H9 (cell line): ENCODE results near the gene UQCC2. TPM values are rescaled to one million over a fixed set of nuclear protein-coding genes. Genes with fewer than 3 reads are reported as not detected.

Source experiments
- DNase-seq: peaks from one replicate; pipeline ENCODE4 v3.0.0-alpha.2; 2017
- H2AFZ ChIP-seq: one replicate; pipeline ENCODE4 v1.6.1; 2013; ENCODE audit warnings: mild to moderate bottlenecking, low read length, control low read depth, moderate library complexity
- H2AK5ac ChIP-seq: 2 replicates; pipeline ENCODE4 v1.6.1; 2013; ENCODE audit warnings: low read length, control low read depth, mixed read lengths; ENCODE audit not compliant: insufficient read length
- H2BK120ac ChIP-seq: one replicate; pipeline ENCODE4 v1.6.1; 2013; ENCODE audit warnings: low read depth, mild to moderate bottlenecking, low read length, control low read depth, inconsistent platforms; ENCODE audit not compliant: poor library complexity, severe bottlenecking
- H2BK12ac ChIP-seq: 2 replicates; pipeline ENCODE4 v1.6.1; 2013; ENCODE audit warnings: low read length, control low read depth, mixed read lengths, low read depth; ENCODE audit not compliant: insufficient read length
- H2BK15ac ChIP-seq: 2 replicates; pipeline ENCODE4 v1.6.1; 2013; ENCODE audit warnings: low read depth, low read length, control low read depth
- H2BK20ac ChIP-seq: one replicate; pipeline ENCODE4 v1.6.1; 2013; ENCODE audit warnings: low read depth, mild to moderate bottlenecking, low read length, control low read depth, inconsistent platforms; ENCODE audit not compliant: poor library complexity, severe bottlenecking
- H2BK5ac ChIP-seq: 2 replicates; pipeline ENCODE4 v1.6.1; 2013; ENCODE audit warnings: low read length, control low read depth, mixed read lengths; ENCODE audit not compliant: insufficient read length
- H3K14ac ChIP-seq: 2 replicates; pipeline ENCODE4 v1.6.1; 2013; ENCODE audit warnings: low read length, control low read depth; ENCODE audit not compliant: insufficient read depth
- H3K18ac ChIP-seq: 2 replicates; pipeline ENCODE4 v1.6.1; 2013; ENCODE audit warnings: low read depth, mild to moderate bottlenecking, mixed read lengths, low read length, control low read depth; ENCODE audit not compliant: insufficient read length
- H3K23ac ChIP-seq: 2 replicates; pipeline ENCODE4 v1.6.1; 2013; ENCODE audit warnings: low read length, control low read depth, mixed read lengths, low read depth; ENCODE audit not compliant: insufficient read length
- H3K23me2 ChIP-seq: 2 replicates; pipeline ENCODE4 v1.6.1; 2013; ENCODE audit warnings: low read depth, mild to moderate bottlenecking, mixed read lengths, low read length, control low read depth; ENCODE audit not compliant: insufficient read length, poor library complexity, severe bottlenecking
- H3K27ac ChIP-seq: 2 replicates; pipeline ENCODE4 v1.5.1; 2013; ENCODE audit warnings: low read length, control low read depth, mixed read lengths, low read depth; ENCODE audit not compliant: insufficient read length
- H3K27me3 ChIP-seq: 2 replicates; pipeline ENCODE4 v1.6.1; 2013; ENCODE audit warnings: low read length, control low read depth, inconsistent platforms; ENCODE audit not compliant: insufficient read depth
- H3K4ac ChIP-seq: 2 replicates; pipeline ENCODE4 v1.6.1; 2013; ENCODE audit warnings: low read depth, mild to moderate bottlenecking, control low read depth, inconsistent platforms, low read length, moderate library complexity
- H3K4me1 ChIP-seq: 2 replicates; pipeline ENCODE4 v1.6.1; 2013; ENCODE audit warnings: low read length, control low read depth, inconsistent platforms; ENCODE audit not compliant: insufficient read depth
- H3K4me2 ChIP-seq: 2 replicates; pipeline ENCODE4 v1.6.1; 2013; ENCODE audit warnings: low read length, control low read depth, mixed read lengths; ENCODE audit not compliant: insufficient read length, insufficient read depth
- H3K56ac ChIP-seq: 2 replicates; pipeline ENCODE4 v1.6.1; 2013; ENCODE audit warnings: low read depth, mild to moderate bottlenecking, mixed read lengths, low read length, control low read depth; ENCODE audit not compliant: insufficient read length
- H3K79me1 ChIP-seq: 2 replicates; pipeline ENCODE4 v1.6.1; 2013; ENCODE audit warnings: low read depth, mild to moderate bottlenecking, moderate library complexity, low read length, control low read depth, inconsistent platforms; ENCODE audit not compliant: insufficient read depth, poor library complexity, severe bottlenecking
- H3K79me2 ChIP-seq: 2 replicates; pipeline ENCODE4 v1.6.1; 2013; ENCODE audit warnings: low read length, control low read depth, inconsistent platforms; ENCODE audit not compliant: insufficient read depth
- H3K9ac ChIP-seq: 2 replicates; pipeline ENCODE4 v1.6.1; 2013; ENCODE audit warnings: low read length, control low read depth, mixed read lengths; ENCODE audit not compliant: insufficient read length; ENCODE audit errors: extremely low read depth
- H3K9me3 ChIP-seq: one replicate; pipeline ENCODE4 v1.6.1; 2013; ENCODE audit warnings: low read depth, low read length, inconsistent platforms; ENCODE audit not compliant: control insufficient read depth
- H3T11ph ChIP-seq: one replicate; pipeline ENCODE4 v1.6.1; 2013; ENCODE audit warnings: mild to moderate bottlenecking, low read length, control low read depth, inconsistent platforms
- H4K20me1 ChIP-seq: one replicate; pipeline ENCODE4 v1.6.1; 2013; ENCODE audit not compliant: control insufficient read depth, insufficient read length, insufficient read depth
- H4K5ac ChIP-seq: 2 replicates; pipeline ENCODE4 v1.6.1; 2013; ENCODE audit warnings: low read depth, mild to moderate bottlenecking, mixed read lengths, low read length, control low read depth; ENCODE audit not compliant: insufficient read length
- H4K8ac ChIP-seq: replicated peaks from 2 replicates; pipeline ENCODE4 v1.6.1; 2013; ENCODE audit warnings: low read length, control low read depth, mixed read lengths, low read depth; ENCODE audit not compliant: insufficient read length
- H4K91ac ChIP-seq: 2 replicates; pipeline ENCODE4 v1.6.1; 2013; ENCODE audit warnings: low read depth, mild to moderate bottlenecking, moderate library complexity, mixed read lengths, low read length, control low read depth; ENCODE audit not compliant: insufficient read length
- H3K27ac Mint-ChIP-seq, 3 experiments: 2 replicates in 2 of 3; 3 replicates in 1 of 3; pipeline ENCODE4 v1.8.0; 2020 to 2021; ENCODE audit warnings: mixed read lengths in 3 of 3, mild to moderate bottlenecking in 1 of 3, moderate library complexity in 1 of 3
- H3K27me3 Mint-ChIP-seq: 2 replicates; pipeline ENCODE4 v1.8.0; 2021; ENCODE audit warnings: low read depth, mild to moderate bottlenecking, moderate library complexity, mixed read lengths
- H3K36me3 Mint-ChIP-seq, 3 experiments: 2 replicates in 2 of 3; 3 replicates in 1 of 3; pipeline ENCODE4 v1.8.0; 2020 to 2021; ENCODE audit warnings: low read depth in 3 of 3, mixed read lengths in 3 of 3; ENCODE audit not compliant: insufficient read depth in 1 of 3
- H3K4me1 Mint-ChIP-seq, 2 experiments: 2 replicates each; pipeline ENCODE4 v1.8.0; 2020; ENCODE audit warnings: mixed read lengths in 2 of 2
- H3K4me3 Mint-ChIP-seq, 2 experiments: 2 replicates in 1 of 2; 3 replicates in 1 of 2; pipeline ENCODE4 v1.8.0; 2020 to 2021; ENCODE audit warnings: mild to moderate bottlenecking in 2 of 2, mixed read lengths in 2 of 2, moderate library complexity in 1 of 2
- H3K9me3 Mint-ChIP-seq, 2 experiments: 2 replicates in 1 of 2; 3 replicates in 1 of 2; pipeline ENCODE4 v1.8.0; 2020; ENCODE audit warnings: mild to moderate bottlenecking in 2 of 2, mixed read lengths in 2 of 2, moderate library complexity in 1 of 2
- CTCF ChIP-seq: fragments of 200-600 bp; sonication (generic); conservative IDR thresholded peaks from 3 replicates; pipeline ENCODE4 v1.8.0; 2021; ENCODE audit warnings: antibody characterized with exemption, mild to moderate bottlenecking
- WGBS: extraction: QIAGEN DNeasy Blood & Tissue Kit; methylation state at CpG from one replicate; pipeline ENCODE4 v1.1.7; 2013; ENCODE audit warnings: missing lambda C conversion rate, low lambda C conversion rate, mixed read lengths; ENCODE audit not compliant: insufficient read length; ENCODE audit errors: extremely low coverage; 5-methylcytosine and 5-hydroxymethylcytosine counted together
- total RNA-seq: library from RNA; stranded (reverse); gene quantifications from 2 replicates; pipeline ENCODE4 v1.2.1, GENCODE V29; 2021

The UQCC2 gene
- total RNA-seq, 1 experiment from 2014 or later: 140 TPM

- Histone ChIP-seq H3K23ac (no peak overlapping the region), H3K23me2 (no peaks in the 10 kb centered on the region), H2BK5ac (no peak overlapping the region), H2BK12ac (no peak overlapping the region), H3K79me1 (peaks cover 3% of the 10 kb centered on the region), H2AK5ac (no peak overlapping the region), H3K9ac (no peak overlapping the region), H3K4me1 (peaks cover 4% of the 10 kb centered on the region; the same call in 1 of the 2 replicates), H4K5ac (no peak overlapping the region), H3K18ac (no peak overlapping the region), H2AFZ (no peak overlapping the region), H4K20me1 (no peaks in the 10 kb centered on the region), H3K4me2 (no peak overlapping the region), H3K79me2 (no peaks in the 10 kb centered on the region), H3K9me3 (no peaks in the 10 kb centered on the region), H2BK15ac (no peak overlapping the region), H3T11ph (no peak overlapping the region), H3K27me3 (no peaks in the 10 kb centered on the region), H4K91ac (no peak overlapping the region), H2BK20ac (no peak overlapping the region), H3K56ac (no peak overlapping the region), H3K14ac (no peak overlapping the region), H2BK120ac (no peak overlapping the region), H3K27ac (no peak overlapping the region), H3K4ac (no peak overlapping the region), H4K8ac (no peak overlapping the region)
- Mint-ChIP-seq H3K27ac (peak overlapping the region in 1 of 3 experiments; percentile 38; a peak in 2 of 7 replicates), H3K27me3 (no peaks in the 10 kb centered on the region), H3K36me3 (peaks cover 0 to 20% (median 10%) of the 10 kb centered on the region in 3 experiments; a peak in 5 of 7 replicates), H3K4me1 (peaks cover 11 to 26% of the 10 kb centered on the region in 2 experiments), H3K4me3 (no peak overlapping the region), H3K9me3 (no peaks in the 10 kb centered on the region)
- no peak for DNase-seq
- no CpG with 5 or more reads among the region's 5 CpGs for WGBS
- TF ChIP-seq CTCF: no peak
These were observed 59.5 kb downstream of the UQCC2 start for GRCh38 chr6:33652002-33652401.
